Measurements from ENCODE around the gene BMAL2. TPM values are rescaled to one million over a fixed set of nuclear protein-coding genes. Genes with fewer than 3 reads are reported as not detected.

The BMAL2 gene
- polyA plus RNA-seq, 2 of the 4 experiments (the other 2 are of a cell fraction) = 13.5 to 23.1 TPM

- TF ChIP-seq POLR2A (IDR thresholded peaks at IDR 0.05; ENCODE audit: low read length) = no peak
- no peak for TF ChIP-seq USF2 (IDR thresholded peaks at IDR 0.05)
- TF ChIP-seq JUN (IDR thresholded peaks at IDR 0.05) = no peak
Measured at GRCh38 chr12:27290501-27291168, 42.0 kb upstream of the BMAL2 start (continued).

GRCh38 chr12:27291862-27292261 is 40.8 kb upstream of the BMAL2 start:
- no peak for TF ChIP-seq FOXS1 (CRISPR knock-in tag; IDR thresholded peaks at IDR 0.05)
- no peak for TF ChIP-seq JUNB (IDR thresholded peaks at IDR 0.05)
- no peak for TF ChIP-seq ZC3H11A (IDR thresholded peaks at IDR 0.05)
- TF ChIP-seq EHF (CRISPR knock-in tag; IDR thresholded peaks at IDR 0.05) = no peak
- TF ChIP-seq CHD2 (IDR thresholded peaks at IDR 0.05; ENCODE audit: low read length, partially characterized antibody) = no peak
- TF ChIP-seq MAX (IDR thresholded peaks at IDR 0.05) = no peak
- TF ChIP-seq MAFK (IDR thresholded peaks at IDR 0.05; ENCODE audit: partially characterized antibody) = no peak
- TF ChIP-seq TFCP2L1 (CRISPR knock-in tag; IDR thresholded peaks at IDR 0.05) = no peak
- TF ChIP-seq RFX5 (IDR thresholded peaks at IDR 0.05) = no peak
- no peak for TF ChIP-seq REST (IDR thresholded peaks at IDR 0.05)
- TF ChIP-seq TP53 (CRISPR knock-in tag; IDR thresholded peaks at IDR 0.05) = no peak
- no peak for TF ChIP-seq JUN (IDR thresholded peaks at IDR 0.05)
- no peak for TF ChIP-seq CBX2 (IDR thresholded peaks at IDR 0.05; ENCODE audit: borderline replicate concordance, low read depth)
- TF ChIP-seq SMC3 (IDR thresholded peaks at IDR 0.05) = no peak
- TF ChIP-seq MYC (IDR thresholded peaks at IDR 0.05; ENCODE audit: borderline replicate concordance, low read length) = no peak
- no peak for TF ChIP-seq RARB (CRISPR knock-in tag; IDR thresholded peaks at IDR 0.05)
- TF ChIP-seq NR3C1 (IDR thresholded peaks at IDR 0.05) = no peak
- TF ChIP-seq CTCF (IDR thresholded peaks at IDR 0.05) = no peak
- TF ChIP-seq ZFP36 (IDR thresholded peaks at IDR 0.05; ENCODE audit: borderline replicate concordance, partially characterized antibody) = no peak
- TF ChIP-seq HOXB5 (CRISPR knock-in tag; IDR thresholded peaks at IDR 0.05) = no peak
- no peak overlapping the region for H3K27ac ChIP-seq
- POLR2A ChIA-PET = no interaction called here
- ATAC-seq (no peak), DNase-seq (ENCODE audit: low read depth in 1 of 2, low spot score in 1 of 2) (no peak), FAIRE-seq (no peak)
- no peaks in the 10 kb centered on the region for H3K4me1 ChIP-seq
- H3K4me2 ChIP-seq = no peak overlapping the region
- CTCF ChIA-PET = interaction anchor here (1.0 to 1.4 kb wide), 2 partner anchors 20 to 48 kb away, joined by 3 read pairs; partner anchors contain the start of gene STK38L
- no peaks in the 10 kb centered on the region for H3K9me3 ChIP-seq
- no peak overlapping the region for H3K4me3 ChIP-seq
- 82% methylated on average over 1 of the region's 1 CpG for WGBS (ENCODE audit: missing lambda C conversion rate)
